ENCODE results near the gene HMGCS2. TPM values are rescaled to one million over a fixed set of nuclear protein-coding genes. Genes with fewer than 3 reads are reported as not detected.

The HMGCS2 gene
- total and polyA plus RNA-seq, 2 donors from 2014 or later, result 3.9 to 163 TPM

GRCh38 chr1:119738100-119738720 lies 30.5 kb downstream of the HMGCS2 start:
- H3K9me3 ChIP-seq (ENCODE audit: control insufficient read depth in 2 of 3, insufficient read depth in 1 of 3, low read length in 3 of 3), result no peaks in the 10 kb centered on the region
- H3K36me3 ChIP-seq (ENCODE audit: control insufficient read depth in 2 of 3, insufficient read depth in 3 of 3, low read length in 3 of 3), result peaks cover 0 to 9% (median 0%) of the 10 kb centered on the region in 3 donors
- intact Hi-C loops (cut with DNase I), result no loop called here
- TF ChIP-seq, protein P1, sequence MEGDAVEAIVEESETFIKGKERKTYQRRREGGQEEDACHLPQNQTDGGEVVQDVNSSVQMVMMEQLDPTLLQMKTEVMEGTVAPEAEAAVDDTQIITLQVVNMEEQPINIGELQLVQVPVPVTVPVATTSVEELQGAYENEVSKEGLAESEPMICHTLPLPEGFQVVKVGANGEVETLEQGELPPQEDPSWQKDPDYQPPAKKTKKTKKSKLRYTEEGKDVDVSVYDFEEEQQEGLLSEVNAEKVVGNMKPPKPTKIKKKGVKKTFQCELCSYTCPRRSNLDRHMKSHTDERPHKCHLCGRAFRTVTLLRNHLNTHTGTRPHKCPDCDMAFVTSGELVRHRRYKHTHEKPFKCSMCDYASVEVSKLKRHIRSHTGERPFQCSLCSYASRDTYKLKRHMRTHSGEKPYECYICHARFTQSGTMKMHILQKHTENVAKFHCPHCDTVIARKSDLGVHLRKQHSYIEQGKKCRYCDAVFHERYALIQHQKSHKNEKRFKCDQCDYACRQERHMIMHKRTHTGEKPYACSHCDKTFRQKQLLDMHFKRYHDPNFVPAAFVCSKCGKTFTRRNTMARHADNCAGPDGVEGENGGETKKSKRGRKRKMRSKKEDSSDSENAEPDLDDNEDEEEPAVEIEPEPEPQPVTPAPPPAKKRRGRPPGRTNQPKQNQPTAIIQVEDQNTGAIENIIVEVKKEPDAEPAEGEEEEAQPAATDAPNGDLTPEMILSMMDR (IDR thresholded peaks at IDR 0.05; ENCODE audit: borderline replicate concordance, extremely low read depth, insufficient read depth), result no peak
- no peaks in the 10 kb centered on the region for H3K27me3 ChIP-seq (ENCODE audit: control insufficient read depth, insufficient read depth, low read length)
- H3K27ac ChIP-seq (ENCODE audit: low read depth in 2 of 2, low read length in 2 of 2), result no peak overlapping the region
- DNase-seq (peak in 2 of 5 donors; percentile 33 to 43), FAIRE-seq (no peak)
- H3K4me1 ChIP-seq (ENCODE audit: control insufficient read depth in 2 of 3, insufficient read depth in 2 of 3, low read depth in 1 of 3, low read length in 3 of 3), result peaks cover 0 to 34% (median 30%) of the 10 kb centered on the region in 3 donors
- no peak overlapping the region for H3K4me3 ChIP-seq (ENCODE audit: low read length in 3 of 3)
- H3K9ac ChIP-seq (ENCODE audit: low read length in 3 of 3), result no peak overlapping the region

DNA sequence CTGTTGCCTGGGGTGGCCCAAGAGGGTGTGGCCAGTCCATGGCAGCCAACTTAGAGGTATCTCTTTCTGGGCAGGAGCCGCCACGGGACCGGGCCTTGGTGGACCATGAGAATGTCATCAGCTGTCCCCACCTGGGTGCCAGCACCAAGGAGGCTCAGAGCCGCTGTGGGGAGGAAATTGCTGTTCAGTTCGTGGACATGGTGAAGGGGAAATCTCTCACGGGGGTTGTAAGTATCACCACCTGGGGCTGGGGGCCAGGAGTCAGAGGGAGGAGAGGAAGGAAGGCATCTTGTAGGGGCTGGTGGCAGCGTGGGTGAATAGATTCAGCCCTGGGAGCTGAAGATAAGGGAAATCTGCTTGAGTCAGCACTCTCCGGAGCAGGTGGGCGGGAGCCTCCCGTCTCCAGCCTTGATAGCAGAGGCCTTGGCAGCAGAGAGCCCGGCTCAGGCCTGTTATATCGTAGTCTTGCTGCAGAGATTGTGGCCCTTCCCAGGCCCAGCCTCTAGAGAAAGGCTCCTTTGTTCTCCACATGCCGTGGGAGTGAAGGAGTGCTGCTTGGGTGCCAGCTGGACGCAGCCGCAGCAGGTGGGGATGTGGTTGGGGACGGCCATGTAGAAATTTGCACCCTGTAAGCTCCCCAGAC lies 31.5 kb downstream of the HMGCS2 start:
- Histone ChIP-seq H3K9ac (ENCODE audit: low read length in 3 of 3) (no peak overlapping the region), H3K9me3 (ENCODE audit: control insufficient read depth in 2 of 3, insufficient read depth in 1 of 3, low read length in 3 of 3) (no peaks in the 10 kb centered on the region), H3K27me3 (ENCODE audit: control insufficient read depth, insufficient read depth, low read length) (no peaks in the 10 kb centered on the region), H3K27ac (ENCODE audit: low read depth in 2 of 2, low read length in 2 of 2) (no peak overlapping the region), H3K4me1 (ENCODE audit: control insufficient read depth in 2 of 3, insufficient read depth in 2 of 3, low read depth in 1 of 3, low read length in 3 of 3) (peaks cover 0 to 25% (median 20%) of the 10 kb centered on the region in 3 donors), H3K4me3 (ENCODE audit: low read length in 3 of 3) (no peak overlapping the region), H3K36me3 (ENCODE audit: control insufficient read depth in 2 of 3, insufficient read depth in 3 of 3, low read length in 3 of 3) (peaks cover 0 to 9% (median 0%) of the 10 kb centered on the region in 3 donors)
- intact Hi-C loops (cut with DNase I), result no loop called here
- FAIRE-seq, result no peak
- DNase-seq, result peak in 4 of 5 donors; percentile 36 to 66 (median 50)
- TF ChIP-seq, protein P1 (IDR thresholded peaks at IDR 0.05; ENCODE audit: borderline replicate concordance, extremely low read depth, insufficient read depth), result no peak

DNA sequence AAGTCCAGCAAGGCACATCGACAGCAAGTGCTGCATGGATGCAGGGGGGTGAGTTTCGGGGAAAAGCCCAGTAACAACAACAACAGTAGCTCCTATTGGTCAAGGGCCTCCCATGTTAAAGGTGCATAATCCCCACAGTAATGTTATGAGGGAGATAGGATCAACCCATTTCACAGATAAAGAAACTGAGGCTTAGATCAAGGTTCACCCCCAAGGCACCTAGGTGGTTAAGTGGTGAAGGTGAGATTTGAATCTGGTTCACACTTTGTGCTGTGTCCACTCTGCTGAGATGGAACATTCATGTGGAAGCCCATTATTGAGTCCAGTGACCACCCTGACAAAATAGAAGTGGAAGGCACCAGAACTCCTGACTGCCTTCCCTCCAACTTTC lies 32.1 kb downstream of the HMGCS2 start:
- H3K9ac ChIP-seq (ENCODE audit: low read length in 3 of 3), result no peak overlapping the region
- H3K4me1 ChIP-seq (ENCODE audit: control insufficient read depth in 2 of 3, insufficient read depth in 2 of 3, low read depth in 1 of 3, low read length in 3 of 3), result peaks cover 0 to 20% (median 15%) of the 10 kb centered on the region in 3 donors
- H3K27ac ChIP-seq (ENCODE audit: low read depth in 2 of 2, low read length in 2 of 2), result no peak overlapping the region
- H3K4me3 ChIP-seq (ENCODE audit: low read length in 3 of 3), result no peak overlapping the region
- TF ChIP-seq, protein P1 (IDR thresholded peaks at IDR 0.05; ENCODE audit: borderline replicate concordance, extremely low read depth, insufficient read depth), result no peak
- DNase-seq (no peak), FAIRE-seq (no peak)
- H3K36me3 ChIP-seq (ENCODE audit: control insufficient read depth in 2 of 3, insufficient read depth in 3 of 3, low read length in 3 of 3), result peaks cover 0 to 9% (median 0%) of the 10 kb centered on the region in 3 donors
- no peaks in the 10 kb centered on the region for H3K27me3 ChIP-seq (ENCODE audit: control insufficient read depth, insufficient read depth, low read length)
- intact Hi-C loops (cut with DNase I), result no loop called here
- no peaks in the 10 kb centered on the region for H3K9me3 ChIP-seq (ENCODE audit: control insufficient read depth in 2 of 3, insufficient read depth in 1 of 3, low read length in 3 of 3)
